Effector memory CD8-positive, alpha-beta T cell (primary cell): Measurements from ENCODE around the gene CDH15.

Experiments
- ATAC-seq: fragments of 150-1000 bp; cut with Tn5 transposase; replicated peaks from 2 replicates; pipeline ENCODE4 v1.10.0; 2021; ENCODE audit warnings: mild to moderate bottlenecking, moderate library complexity
- DNase-seq, 3 experiments: peaks; one replicate each; pipeline ENCODE4 v3.0.0; 2021
- H3K27ac Mint-ChIP-seq, 2 donors: one replicate each; pipeline ENCODE4 v1.8.0; 2022; ENCODE audit warnings: mild to moderate bottlenecking in 2 of 2, mixed read lengths in 2 of 2, moderate library complexity in 2 of 2
- H3K27me3 Mint-ChIP-seq, 2 donors: one replicate each; pipeline ENCODE4 v1.8.0; 2022; ENCODE audit warnings: mixed read lengths in 2 of 2
- H3K36me3 Mint-ChIP-seq: one replicate; pipeline ENCODE4 v1.8.0; 2022; ENCODE audit warnings: mild to moderate bottlenecking, moderate library complexity, mixed read lengths; ENCODE audit not compliant: insufficient read depth
- H3K4me1 Mint-ChIP-seq, 2 donors: one replicate each; pipeline ENCODE4 v1.8.0; 2022; ENCODE audit warnings: low read depth in 2 of 2, mixed read lengths in 2 of 2
- H3K4me3 Mint-ChIP-seq, 2 donors: one replicate each; pipeline ENCODE4 v1.8.0; 2022; ENCODE audit warnings: mild to moderate bottlenecking in 2 of 2, mixed read lengths in 2 of 2, moderate library complexity in 2 of 2
- H3K9me3 Mint-ChIP-seq, 2 donors: one replicate each; pipeline ENCODE4 v1.8.0; 2022; ENCODE audit warnings: mixed read lengths in 2 of 2

CDH15 gene

DNA sequence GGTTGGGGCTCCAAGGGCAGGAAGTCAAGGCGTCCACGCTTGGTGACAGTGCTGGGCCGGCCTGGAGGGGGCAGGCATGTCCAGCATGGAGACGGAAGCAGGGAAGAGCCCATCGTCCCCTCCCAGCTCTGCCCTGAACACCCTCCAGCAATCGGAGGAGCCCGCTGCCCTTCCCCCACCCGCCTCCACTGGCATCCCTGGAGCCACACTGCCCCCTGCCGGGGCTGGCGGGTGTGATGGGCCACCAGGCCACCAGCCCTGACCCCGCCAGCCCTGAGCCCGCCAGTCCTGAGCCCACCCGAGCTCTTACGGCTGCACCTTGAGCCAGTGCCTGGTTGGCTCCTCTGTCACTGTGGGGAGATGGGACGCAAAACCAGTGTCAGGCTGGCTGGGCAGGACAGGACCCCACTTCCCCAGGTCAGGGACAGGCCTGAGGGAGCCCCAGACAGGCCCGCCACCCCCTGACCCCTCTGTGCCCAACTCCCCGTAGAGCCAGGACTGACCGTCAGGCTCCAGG lies 4.1 kb upstream of the CDH15 start:
- ATAC-seq (peak; percentile 23), DNase-seq (peak; percentile 76 to 82 (median 81))
- no peaks in the 10 kb centered on the region for H3K9me3 Mint-ChIP-seq
- peaks cover 4 to 26% of the 10 kb centered on the region in 2 donors for H3K27me3 Mint-ChIP-seq
- peaks cover 7 to 8% of the 10 kb centered on the region in 2 donors for H3K4me1 Mint-ChIP-seq
- H3K36me3 Mint-ChIP-seq, result peaks cover 11% of the 10 kb centered on the region
- H3K27ac Mint-ChIP-seq, result no peak overlapping the region
- H3K4me3 Mint-ChIP-seq, result no peak overlapping the region

DNA sequence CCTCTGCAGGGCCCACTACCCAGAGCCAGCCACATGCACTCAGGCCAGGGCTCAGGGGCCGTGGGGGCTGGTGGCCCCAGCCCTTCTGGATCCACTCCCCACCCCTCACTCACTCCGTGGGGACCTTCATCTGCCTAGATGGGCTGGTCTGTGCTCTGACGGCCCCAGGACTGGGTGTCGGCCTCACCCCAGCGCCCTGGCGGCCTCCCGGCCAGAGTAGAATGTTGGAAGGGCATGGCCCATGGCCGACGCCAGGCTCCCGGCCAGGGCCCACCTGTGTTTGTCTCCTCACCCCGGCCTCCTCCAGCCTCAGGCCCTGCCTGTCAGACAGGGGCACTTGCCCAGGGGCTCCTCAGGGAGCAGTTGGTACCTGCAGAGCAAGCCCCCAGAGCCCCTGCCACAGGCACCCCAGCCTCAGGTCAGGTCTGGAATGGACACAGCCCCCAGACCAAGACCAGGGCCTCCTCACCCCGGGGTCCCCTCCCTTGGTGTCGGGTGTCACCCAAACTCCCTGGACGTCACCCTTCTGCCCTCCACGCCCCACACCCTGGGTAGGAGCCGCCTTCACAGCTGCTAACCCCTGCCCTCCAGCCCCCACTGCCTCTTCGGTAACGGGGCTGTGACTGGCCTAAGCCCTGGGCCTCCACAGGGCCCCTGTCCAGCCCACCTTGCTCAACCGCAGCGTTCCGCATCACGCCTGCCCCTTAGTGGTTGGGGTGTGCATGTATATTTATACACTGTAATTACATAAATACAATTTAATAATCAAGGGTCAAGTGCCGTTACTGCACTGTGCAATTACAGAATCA lies 3.0 kb upstream of the CDH15 start:
- no peak overlapping the region for H3K4me3 Mint-ChIP-seq
- H3K36me3 Mint-ChIP-seq, result peaks cover 10% of the 10 kb centered on the region
- ATAC-seq, result no peak
- H3K27me3 Mint-ChIP-seq, result peaks cover 4 to 26% of the 10 kb centered on the region in 2 donors
- H3K27ac Mint-ChIP-seq, result no peak overlapping the region
- peaks cover 7 to 8% of the 10 kb centered on the region in 2 donors for H3K4me1 Mint-ChIP-seq
- H3K9me3 Mint-ChIP-seq, result no peaks in the 10 kb centered on the region
- DNase-seq, result no peak

DNA sequence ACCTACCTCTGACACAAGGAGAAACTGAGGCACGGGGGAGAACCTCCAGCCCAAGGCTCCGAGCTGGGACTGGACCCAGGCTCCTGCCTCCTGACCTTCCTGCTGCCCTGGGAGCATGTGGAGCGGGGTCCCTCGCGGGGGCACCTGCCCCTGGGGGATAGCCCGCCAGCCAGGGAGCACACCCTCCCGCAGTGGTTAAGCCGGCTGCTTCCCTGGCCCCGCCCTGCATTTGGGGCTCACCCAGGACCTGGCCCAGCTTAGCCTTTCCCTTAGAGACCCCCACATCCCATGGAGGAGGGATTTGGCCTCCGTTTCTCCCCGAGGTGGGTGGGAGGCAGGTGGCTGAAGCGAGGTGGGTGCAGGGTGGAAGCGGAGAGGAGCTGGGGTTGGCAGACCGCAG lies 1.8 kb upstream of the CDH15 start:
- no peak for DNase-seq

DNA sequence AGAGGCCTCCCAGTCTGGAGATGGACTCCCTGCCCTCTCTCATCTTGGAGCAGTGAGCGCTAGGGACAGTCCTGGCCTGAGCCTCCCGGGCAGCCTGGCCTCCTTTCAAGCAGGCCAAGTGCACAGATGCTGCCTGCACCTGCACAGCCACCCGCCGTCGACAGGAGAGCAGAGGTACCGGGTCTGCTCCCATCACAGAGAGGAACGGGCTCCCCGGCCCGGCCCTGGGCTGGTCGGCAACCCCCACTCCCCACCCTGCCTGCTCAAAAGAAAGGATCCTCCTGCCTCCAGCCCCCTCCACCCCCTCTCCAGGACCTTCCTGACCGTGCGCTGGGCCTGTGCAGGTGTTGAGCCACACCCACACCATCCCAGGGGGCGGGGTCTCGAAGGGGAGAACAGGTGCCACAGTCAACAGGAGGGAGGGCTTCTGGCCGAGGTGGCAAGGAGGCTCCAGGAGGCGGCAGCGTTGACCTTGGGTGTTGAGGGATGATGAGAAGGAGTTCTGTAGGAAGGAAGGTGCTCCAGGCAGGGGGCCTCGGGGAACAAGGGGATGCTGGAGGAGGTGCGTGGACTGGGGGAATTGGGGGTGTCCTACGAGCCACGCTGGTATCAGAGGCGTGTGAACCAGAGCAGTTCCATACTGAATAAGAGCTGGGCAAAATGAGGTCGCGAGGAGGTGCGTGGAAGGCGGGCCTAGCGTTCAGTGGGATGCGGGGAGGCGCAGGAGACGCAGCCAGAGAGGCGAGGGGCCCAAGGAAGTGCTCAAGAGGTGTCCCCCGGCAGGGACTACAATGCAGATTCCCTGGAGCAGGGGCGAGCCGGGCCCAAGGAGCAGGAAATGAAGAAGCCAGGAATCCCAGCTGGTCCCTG lies 967 bp upstream of the CDH15 start:
- DNase-seq, result peak in 1 of 3 experiments; percentile 21
- Mint-ChIP-seq H3K4me1 (peaks cover 7 to 8% of the 10 kb centered on the region in 2 donors), H3K4me3 (peak overlapping the region; percentile 73 to 86), H3K36me3 (peaks cover 10% of the 10 kb centered on the region), H3K27ac (no peak overlapping the region), H3K9me3 (no peaks in the 10 kb centered on the region), H3K27me3 (peaks cover 4 to 26% of the 10 kb centered on the region in 2 donors)
- no peak for ATAC-seq

More for the DNA sequence above, 1.8 kb upstream of the CDH15 start:
- H3K9me3 Mint-ChIP-seq, result no peaks in the 10 kb centered on the region
- peaks cover 10% of the 10 kb centered on the region for H3K36me3 Mint-ChIP-seq
- H3K27ac Mint-ChIP-seq, result no peak overlapping the region
- ATAC-seq, result no peak
- H3K4me3 Mint-ChIP-seq, result no peak overlapping the region
- H3K4me1 Mint-ChIP-seq, result peaks cover 7 to 8% of the 10 kb centered on the region in 2 donors
- peaks cover 4 to 26% of the 10 kb centered on the region in 2 donors for H3K27me3 Mint-ChIP-seq

DNA sequence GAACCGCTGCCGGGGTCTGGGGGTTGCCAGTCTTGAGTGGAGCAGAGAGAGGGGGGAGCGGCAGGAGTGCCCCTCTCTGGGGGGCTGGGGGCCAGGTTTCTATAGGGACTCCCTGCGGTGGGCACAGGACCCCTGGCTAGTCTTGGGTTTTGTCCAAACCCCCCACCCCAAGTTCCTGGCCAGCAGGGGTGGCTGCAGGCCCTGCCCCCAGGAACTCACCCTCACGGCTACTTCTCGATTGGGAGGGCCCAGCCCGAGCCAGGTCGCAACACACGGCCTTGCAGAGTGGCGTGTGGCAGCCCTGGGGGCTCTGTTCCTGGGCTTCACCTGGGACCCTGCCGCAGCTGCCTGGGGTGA lies 601 bp downstream of the CDH15 start:
- H3K4me3 Mint-ChIP-seq, result no peak overlapping the region
- H3K9me3 Mint-ChIP-seq, result no peaks in the 10 kb centered on the region

DNA sequence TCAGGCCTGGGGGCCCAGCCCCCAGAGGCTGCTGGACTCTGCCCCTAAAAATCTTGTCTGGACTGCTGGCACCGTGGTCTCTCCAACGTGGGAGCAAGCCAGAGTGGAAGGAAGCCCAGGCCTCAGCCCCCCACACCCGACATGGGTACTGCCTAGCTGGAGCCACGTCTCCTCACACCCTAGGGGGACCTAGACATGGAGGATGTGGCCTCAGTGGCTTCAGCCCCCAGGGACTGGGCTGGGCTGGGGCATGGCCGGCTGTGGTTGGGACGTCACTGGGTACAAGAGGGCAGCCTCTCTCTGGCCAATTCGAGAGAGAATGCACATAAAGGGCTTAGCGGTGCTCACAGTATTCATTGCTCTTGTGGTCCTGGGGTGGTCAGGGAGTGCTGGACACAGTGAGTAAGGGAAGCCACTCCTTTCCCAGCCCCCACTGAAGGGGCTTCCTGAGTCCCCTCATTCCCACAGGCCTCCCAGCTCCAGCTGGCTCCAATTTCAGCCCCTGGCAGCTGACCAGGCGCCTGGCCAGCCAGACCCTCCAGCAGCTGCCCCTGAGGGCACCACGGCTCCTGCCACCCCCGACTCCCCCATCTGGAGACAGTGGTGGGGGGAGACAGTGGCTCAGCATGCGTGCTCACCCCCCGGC lies 1.1 kb downstream of the CDH15 start:
- H3K4me3 Mint-ChIP-seq, result no peak overlapping the region

More for the DNA sequence above, 601 bp downstream of the CDH15 start:
- Mint-ChIP-seq H3K27me3 (peaks cover 4 to 14% of the 10 kb centered on the region in 2 donors), H3K27ac (no peak overlapping the region), H3K36me3 (peaks cover 6% of the 10 kb centered on the region), H3K4me1 (peaks cover 7 to 8% of the 10 kb centered on the region in 2 donors)
- DNase-seq (no peak), ATAC-seq (no peak)

DNA sequence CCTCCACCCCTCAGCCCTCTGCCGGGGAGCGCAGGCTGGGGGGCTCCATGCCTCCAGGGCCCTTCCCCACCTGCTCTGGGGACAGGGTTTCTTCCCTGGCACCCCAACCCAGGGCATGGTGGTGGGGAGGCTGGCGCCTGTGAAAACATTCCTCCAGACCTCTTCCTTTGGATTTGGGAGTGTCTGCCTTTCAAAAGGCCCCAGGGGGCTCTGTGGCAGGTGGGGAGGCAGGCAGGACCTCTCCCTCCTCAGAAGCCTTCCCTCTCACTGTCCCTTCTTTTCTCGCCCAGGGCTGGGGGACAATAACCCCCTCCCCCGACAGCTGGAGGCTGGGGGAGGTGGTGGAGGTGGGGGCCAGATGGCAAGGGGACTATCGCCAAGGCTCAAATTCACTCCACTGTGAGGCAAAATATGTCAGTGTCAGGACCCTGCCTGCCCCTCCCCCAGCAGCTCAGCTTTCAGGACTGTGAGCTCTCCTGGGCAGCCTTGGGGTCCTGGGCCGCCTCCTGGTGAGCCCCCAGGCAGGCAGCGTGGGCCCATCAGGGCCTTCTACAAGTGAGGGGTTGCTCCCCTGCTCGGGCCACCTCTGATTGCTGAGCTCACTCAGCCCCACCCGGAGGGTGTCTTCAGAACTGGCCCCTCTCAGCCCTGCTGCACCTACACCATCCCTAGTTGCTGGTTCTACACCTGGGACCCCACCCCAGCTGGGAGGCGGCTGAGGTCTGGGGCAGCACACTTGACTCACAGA lies 1.8 kb downstream of the CDH15 start:
- Mint-ChIP-seq H3K36me3 (peaks cover 6% of the 10 kb centered on the region), H3K4me1 (peaks cover 7 to 8% of the 10 kb centered on the region in 2 donors), H3K27me3 (peaks cover 0 to 9% of the 10 kb centered on the region in 2 donors), H3K27ac (no peak overlapping the region), H3K9me3 (no peaks in the 10 kb centered on the region), H3K4me3 (no peak overlapping the region)
- DNase-seq (no peak), ATAC-seq (no peak)

More for the DNA sequence above, 1.1 kb downstream of the CDH15 start:
- peaks cover 7 to 8% of the 10 kb centered on the region in 2 donors for H3K4me1 Mint-ChIP-seq
- peaks cover 4 to 14% of the 10 kb centered on the region in 2 donors for H3K27me3 Mint-ChIP-seq
- H3K36me3 Mint-ChIP-seq, result peaks cover 6% of the 10 kb centered on the region
- ATAC-seq (no peak), DNase-seq (no peak)
- no peak overlapping the region for H3K27ac Mint-ChIP-seq
- no peaks in the 10 kb centered on the region for H3K9me3 Mint-ChIP-seq

DNA sequence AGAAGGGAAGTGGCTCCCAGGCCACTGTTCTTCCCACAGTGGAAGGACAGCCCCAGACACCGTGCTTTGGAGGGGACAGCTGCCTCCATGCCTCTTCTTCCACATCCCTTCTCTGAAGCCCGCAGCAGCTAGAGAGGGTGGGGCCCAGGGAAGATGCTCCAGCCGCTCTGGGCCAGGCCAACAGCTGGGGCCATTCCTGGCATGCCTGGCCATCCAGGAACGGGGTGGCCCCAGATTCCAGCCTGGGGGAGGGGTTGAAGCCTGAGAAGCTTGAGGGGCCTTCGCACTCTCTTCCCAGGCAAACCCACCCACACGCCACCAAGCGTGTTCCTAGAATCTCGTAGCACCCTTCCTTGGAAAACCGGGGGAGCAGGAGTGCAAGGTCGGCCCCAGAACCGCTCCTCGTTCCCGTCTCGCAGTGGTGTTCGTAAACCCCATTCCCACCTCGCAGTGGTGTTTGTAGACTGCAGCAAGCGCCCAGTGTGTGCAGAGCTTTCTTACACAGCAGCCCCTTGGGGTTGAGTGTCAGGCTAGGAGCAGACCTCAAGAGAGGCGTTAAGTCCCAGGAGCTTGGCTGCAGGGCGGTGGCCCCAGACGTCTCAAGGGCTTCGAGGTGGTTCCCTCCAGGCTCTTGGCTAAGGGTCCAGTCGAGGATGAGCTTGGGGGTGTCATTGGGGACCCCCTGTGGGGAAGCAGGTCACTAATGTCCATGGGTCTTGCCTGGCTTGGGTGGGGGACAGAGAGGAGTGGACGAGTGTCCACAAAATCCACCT lies 2.7 kb downstream of the CDH15 start:
- Mint-ChIP-seq H3K9me3 (no peaks in the 10 kb centered on the region), H3K4me3 (no peak overlapping the region), H3K27me3 (peaks cover 0 to under 1% of the 10 kb centered on the region in 2 donors), H3K4me1 (peaks cover 7 to 8% of the 10 kb centered on the region in 2 donors), H3K36me3 (peaks cover 3% of the 10 kb centered on the region), H3K27ac (no peak overlapping the region)
- no peak for ATAC-seq
- no peak for DNase-seq

DNA sequence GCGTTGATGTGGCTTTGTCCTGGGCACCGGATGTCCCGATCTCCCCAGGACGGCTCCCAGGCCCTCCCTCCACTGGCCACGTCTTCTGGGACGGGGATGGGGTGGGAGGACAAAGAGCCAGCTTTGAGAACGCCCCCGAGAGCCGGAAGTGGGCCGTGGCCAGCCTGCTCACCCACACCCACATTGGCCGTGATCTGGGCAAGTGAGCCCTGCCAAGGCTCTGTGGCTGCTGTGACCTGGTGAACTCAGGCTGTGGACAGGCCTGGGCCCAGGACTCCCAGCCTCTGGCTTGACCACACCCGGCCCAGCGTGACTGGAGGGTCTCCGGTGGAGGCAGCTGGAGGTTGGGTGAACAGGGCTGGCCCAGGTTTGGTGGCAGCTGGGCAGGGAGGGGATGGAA lies 3.3 kb downstream of the CDH15 start:
- Mint-ChIP-seq H3K9me3 (no peaks in the 10 kb centered on the region), H3K27ac (no peak overlapping the region), H3K4me3 (no peak overlapping the region), H3K4me1 (peaks cover 7 to 8% of the 10 kb centered on the region in 2 donors), H3K27me3 (no peaks in the 10 kb centered on the region), H3K36me3 (peaks cover 3% of the 10 kb centered on the region)
- ATAC-seq (no peak), DNase-seq (no peak)

DNA sequence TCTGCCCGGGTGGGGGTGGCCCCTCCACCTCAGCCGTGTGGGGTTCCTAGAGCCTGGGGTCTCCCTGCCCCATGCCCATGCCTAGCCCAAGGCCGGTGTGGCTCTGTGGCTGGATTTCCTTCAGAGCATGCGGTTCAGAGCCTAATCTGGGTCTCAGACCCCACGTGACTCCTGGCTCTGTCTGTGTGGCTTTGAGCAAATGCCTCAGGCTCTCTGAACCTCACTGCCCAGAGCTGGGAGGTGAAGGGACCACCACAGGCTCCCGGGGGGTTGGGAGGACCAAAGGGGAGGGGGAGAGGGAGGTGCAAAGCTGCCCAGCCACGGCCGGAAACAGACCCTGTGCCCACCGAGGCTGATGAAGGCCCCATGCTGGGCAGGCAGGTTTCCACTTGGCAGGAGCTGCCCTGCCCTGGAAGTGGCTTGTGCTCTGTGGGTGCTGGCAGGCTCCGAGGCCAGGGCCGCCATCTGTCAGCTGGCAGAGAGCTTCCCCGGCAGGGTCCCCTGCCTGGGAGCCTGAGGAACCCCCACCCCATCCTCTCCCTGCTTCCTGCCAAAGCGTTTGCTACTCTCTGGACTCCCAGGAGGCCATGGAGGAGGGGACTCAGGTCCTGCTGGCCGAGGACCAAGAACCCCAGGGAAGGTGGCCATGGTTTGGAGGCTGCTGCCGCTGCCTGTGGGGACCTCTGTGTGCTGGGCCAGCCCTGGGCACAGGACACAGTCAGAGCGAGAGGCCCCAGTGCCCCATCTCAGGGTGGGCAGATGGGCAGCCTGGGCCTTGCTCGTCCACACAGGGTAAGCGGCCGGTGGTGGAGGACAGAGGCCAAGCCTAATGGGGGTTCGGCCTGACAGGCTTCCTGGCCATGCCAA lies 4.0 kb downstream of the CDH15 start:
- Mint-ChIP-seq H3K4me3 (no peak overlapping the region), H3K27me3 (no peaks in the 10 kb centered on the region), H3K4me1 (peaks cover 5% of the 10 kb centered on the region in 2 donors), H3K9me3 (no peaks in the 10 kb centered on the region), H3K27ac (no peak overlapping the region), H3K36me3 (peaks cover 3% of the 10 kb centered on the region)
- DNase-seq (no peak), ATAC-seq (no peak)

DNA sequence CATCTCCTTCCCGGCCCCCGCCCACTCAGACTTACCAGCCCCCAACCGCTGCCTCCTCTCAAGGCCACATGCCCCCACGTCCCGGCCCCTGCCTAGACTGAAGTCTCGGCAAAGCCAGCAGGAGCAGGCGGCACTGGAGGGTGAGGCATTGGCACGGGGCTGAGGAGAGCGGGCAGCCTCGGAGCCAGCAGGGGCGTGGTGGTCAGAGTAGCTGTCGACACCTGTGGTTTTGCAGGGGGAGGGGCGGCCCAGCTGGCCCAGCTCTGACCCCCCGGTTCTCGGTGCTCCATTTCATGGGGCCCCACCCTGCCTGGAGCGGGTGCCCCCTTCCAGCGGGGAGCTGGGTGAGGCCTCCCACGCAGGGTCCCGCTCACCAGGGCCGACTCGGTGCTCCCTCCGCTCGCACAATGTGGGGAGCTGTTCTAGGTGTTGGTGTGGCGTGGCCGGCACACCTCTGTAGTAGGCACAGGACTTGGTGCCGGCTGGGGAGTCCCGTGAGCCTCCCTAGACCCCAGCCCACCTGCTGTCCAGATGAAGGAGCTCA lies 4.7 kb downstream of the CDH15 start:
- Mint-ChIP-seq H3K9me3 (no peaks in the 10 kb centered on the region), H3K27ac (no peak overlapping the region), H3K27me3 (no peaks in the 10 kb centered on the region), H3K4me3 (no peak overlapping the region), H3K36me3 (no peaks in the 10 kb centered on the region), H3K4me1 (no peaks in the 10 kb centered on the region)
- ATAC-seq (no peak), DNase-seq (no peak)
